Fibroblast of mammary gland (primary cell): ENCODE results near the gene DLD.
"Not testable (repeated sequence)": the region's sequence is repeated elsewhere in the genome, so short reads cannot be mapped to it uniquely, and the experiment has no call there.

ENCODE experiments used
- DNase-seq: peaks from one replicate; pipeline ENCODE4 v3.0.0-alpha.2; 2010; ENCODE audit warnings: low read depth
- H3K4me3 ChIP-seq: 2 replicates; pipeline ENCODE4 v1.5.1; 2011; ENCODE audit warnings: low read depth, mild to moderate bottlenecking, low read length, moderate library complexity; ENCODE audit not compliant: control insufficient read depth
- TF ChIP-seq, protein P1 (sequence below): conservative IDR thresholded peaks from 2 replicates; pipeline ENCODE4 v1.5.1; 2011; ENCODE audit warnings: low read depth, low read length, inconsistent platforms; ENCODE audit not compliant: control insufficient read depth, insufficient read depth

Gene DLD

DNA sequence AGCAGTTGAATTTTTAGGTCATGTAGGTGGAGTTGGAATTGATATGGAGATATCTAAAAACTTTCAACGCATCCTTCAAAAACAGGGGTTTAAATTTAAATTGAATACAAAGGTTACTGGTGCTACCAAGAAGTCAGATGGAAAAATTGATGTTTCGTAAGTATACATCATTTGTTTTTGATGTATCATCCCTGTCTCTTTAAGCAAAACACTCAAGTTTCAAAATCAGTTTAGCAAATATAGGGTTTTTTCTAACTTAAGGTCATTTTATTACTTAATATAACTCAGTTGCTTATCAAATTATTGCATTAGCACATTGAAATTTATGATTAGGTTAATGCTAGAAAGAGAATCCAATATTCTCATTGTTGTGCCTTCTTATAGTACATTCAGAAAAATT is 24.6 kb downstream of the DLD start:
- no peak overlapping the region for H3K4me3 ChIP-seq
- TF ChIP-seq, protein P1, sequence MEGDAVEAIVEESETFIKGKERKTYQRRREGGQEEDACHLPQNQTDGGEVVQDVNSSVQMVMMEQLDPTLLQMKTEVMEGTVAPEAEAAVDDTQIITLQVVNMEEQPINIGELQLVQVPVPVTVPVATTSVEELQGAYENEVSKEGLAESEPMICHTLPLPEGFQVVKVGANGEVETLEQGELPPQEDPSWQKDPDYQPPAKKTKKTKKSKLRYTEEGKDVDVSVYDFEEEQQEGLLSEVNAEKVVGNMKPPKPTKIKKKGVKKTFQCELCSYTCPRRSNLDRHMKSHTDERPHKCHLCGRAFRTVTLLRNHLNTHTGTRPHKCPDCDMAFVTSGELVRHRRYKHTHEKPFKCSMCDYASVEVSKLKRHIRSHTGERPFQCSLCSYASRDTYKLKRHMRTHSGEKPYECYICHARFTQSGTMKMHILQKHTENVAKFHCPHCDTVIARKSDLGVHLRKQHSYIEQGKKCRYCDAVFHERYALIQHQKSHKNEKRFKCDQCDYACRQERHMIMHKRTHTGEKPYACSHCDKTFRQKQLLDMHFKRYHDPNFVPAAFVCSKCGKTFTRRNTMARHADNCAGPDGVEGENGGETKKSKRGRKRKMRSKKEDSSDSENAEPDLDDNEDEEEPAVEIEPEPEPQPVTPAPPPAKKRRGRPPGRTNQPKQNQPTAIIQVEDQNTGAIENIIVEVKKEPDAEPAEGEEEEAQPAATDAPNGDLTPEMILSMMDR: no peak
- DNase-seq: no peak

DNA sequence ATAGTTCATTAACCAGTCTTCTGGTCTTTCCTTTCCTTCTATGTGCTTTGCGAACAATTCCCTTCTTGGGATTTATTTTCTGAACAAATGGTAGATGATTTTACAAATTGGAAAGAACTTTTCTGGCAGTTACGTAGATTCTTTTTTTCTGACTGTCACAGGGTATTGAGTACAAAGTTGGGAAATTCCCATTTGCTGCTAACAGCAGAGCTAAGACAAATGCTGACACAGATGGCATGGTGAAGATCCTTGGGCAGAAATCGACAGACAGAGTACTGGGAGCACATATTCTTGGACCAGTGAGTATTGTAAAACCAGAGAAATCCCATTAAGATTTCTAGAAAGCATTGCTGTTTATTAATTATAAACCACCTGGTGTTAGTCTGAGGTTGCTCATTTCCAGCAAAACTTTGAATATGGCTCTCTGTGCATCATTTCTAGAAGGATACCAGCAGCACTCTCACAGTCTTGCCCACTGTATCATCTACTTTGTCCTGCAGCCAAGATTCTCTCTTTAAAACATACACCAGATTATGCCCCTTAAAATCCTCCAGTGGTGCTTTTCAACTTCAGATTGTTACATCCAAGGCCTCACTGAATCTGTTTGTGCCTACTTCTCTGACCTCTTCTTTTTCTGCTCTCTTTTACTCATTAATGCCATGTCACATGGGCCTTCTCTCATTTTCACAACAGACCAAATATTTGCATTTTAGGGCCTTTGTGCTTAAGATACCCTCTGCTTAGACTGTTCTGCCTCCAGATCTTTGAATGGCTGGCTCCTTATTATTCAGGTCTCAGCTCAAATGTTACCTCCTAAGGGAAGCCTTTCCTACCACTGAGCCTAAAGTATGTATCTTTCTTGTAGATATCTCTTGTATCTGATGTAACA is 27.0 kb downstream of the DLD start:
- TF ChIP-seq, protein P1: no peak
- peak; percentile 31 for DNase-seq
- no peak overlapping the region for H3K4me3 ChIP-seq

DNA sequence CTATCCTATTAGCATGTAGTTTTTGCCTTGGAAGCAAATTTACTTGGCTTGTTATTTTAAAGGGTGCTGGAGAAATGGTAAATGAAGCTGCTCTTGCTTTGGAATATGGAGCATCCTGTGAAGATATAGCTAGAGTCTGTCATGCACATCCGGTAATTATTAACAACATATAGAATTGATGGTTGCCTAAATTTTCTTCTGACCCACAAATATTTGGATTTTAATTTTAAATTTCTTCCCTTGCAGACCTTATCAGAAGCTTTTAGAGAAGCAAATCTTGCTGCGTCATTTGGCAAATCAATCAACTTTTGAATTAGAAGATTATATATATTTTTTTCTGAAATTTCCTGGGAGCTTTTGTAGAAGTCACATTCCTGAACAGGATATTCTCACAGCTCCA is 28.0 kb downstream of the DLD start:
- H3K4me3 ChIP-seq: no peak overlapping the region
- TF ChIP-seq, protein P1: no peak
- DNase-seq: no peak

DNA sequence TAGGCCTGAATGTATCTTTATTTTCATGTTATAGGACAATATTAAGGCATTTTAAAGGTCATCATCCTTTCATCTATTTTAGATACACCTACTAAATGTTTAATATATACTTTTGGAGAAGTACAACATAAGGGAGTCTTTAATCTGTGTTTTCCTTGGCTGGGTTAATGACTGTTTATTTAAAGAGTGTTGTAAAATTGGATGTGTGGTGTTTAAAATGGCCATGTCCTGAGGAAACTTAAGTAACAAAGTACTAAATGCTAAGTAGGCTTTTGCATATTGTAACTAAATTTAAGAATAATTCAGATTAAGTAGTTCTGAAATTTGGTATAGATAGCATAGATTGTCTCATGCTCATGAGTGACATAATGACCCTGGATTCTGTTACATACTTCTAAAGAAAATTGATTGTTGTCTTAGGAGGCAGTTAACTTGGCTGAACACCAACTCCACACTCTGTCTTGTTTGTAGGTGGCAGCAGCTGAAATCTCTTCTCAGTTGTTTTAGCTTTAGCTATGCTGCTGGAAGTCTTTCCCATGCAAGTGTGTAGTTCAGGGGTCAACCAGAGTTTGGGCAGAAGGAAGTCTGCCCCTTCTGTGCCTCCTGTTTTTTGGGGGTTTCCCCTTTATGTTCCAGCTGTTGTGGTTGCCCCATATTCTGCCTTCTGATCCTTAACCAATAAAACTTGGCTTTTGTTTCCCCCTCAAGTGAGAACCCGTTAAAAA is 29.2 kb downstream of the DLD start:
- DNase-seq: peak; percentile 36
- TF ChIP-seq, protein P1: no peak
- no peak overlapping the region for H3K4me3 ChIP-seq

DNA sequence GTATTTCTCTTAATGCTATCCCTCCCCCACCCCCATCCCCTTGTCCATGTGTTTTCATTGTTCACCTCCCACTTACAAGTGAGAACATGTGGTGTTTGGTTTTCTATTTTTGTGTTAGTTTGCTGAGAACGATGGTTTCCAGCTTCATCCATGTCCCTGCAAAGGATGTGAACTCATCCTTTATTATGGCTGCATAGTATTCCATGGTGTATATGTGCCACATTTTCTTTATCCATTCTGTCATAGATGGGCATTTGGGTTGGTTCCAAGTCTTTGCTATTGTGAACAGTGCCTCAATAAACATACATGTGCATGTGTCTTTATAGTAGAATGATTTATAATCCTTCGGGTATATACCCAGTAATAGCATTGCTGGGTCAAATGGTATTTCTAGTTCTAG is 30.8 kb downstream of the DLD start:
- H3K4me3 ChIP-seq, DNase-seq: not testable (repeated sequence)

DNA sequence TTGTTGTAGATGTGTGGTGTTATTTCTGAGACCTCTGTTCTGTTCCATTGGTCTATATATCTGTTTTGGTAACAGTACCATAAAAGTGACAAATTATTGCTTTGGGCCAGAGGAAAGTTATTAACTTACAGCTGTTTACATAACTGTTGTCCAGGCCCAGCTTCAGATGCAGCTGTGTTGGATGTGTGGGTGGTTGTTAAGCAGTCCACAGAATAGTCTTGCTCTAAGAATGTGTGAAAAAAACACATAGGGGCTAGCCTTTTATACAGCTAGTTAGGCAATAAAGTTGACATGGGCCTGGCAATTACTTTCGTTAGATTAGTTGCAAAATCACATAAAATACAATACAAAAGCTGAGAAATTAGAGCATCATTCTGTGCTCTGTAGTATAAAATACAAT is 31.9 kb downstream of the DLD start:
- TF ChIP-seq, protein P1: no peak
- peak; percentile 39 for DNase-seq
- no peak overlapping the region for H3K4me3 ChIP-seq

DNA sequence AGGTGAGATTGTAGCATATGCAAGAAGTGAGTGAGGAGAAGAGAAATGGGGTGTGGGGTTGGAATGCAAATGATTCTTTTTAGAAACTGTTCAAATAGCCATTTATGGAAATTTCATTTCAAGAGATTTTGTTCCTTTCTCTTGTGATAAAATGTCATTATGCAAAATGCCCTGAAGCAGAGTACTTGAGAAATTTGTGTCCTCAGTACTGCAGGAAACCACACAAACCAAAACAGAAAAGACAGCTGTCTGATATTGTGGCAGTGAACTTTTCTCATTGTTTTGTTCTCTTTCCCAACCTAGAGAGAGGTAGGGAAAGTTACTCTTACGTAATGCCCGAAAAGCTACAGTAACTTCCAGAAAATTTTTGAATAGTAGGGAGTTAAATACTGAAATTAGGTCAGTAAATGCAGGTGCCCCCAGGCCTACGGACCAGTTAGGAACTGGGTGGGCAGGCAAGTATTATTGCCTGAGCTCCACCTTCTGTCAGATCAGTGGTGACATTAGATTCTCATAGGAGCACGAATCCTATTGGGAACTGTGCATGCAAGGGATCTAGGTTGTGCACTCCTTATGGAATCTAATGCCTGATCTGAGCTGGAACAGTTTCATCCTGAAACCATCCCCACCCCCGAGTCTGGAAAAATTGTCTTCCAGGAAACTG is 34.0 kb downstream of the DLD start:
- no peak overlapping the region for H3K4me3 ChIP-seq
- no peak for DNase-seq
- TF ChIP-seq, protein P1: no peak
